Measurements from ENCODE around the gene NFIC.

GRCh38 chr19:3330047-3330446, 36.3 kb upstream of the NFIC start:
- no peak for TF ChIP-seq POLR2A (IDR thresholded peaks at IDR 0.05)
- TF ChIP-seq, protein P1, sequence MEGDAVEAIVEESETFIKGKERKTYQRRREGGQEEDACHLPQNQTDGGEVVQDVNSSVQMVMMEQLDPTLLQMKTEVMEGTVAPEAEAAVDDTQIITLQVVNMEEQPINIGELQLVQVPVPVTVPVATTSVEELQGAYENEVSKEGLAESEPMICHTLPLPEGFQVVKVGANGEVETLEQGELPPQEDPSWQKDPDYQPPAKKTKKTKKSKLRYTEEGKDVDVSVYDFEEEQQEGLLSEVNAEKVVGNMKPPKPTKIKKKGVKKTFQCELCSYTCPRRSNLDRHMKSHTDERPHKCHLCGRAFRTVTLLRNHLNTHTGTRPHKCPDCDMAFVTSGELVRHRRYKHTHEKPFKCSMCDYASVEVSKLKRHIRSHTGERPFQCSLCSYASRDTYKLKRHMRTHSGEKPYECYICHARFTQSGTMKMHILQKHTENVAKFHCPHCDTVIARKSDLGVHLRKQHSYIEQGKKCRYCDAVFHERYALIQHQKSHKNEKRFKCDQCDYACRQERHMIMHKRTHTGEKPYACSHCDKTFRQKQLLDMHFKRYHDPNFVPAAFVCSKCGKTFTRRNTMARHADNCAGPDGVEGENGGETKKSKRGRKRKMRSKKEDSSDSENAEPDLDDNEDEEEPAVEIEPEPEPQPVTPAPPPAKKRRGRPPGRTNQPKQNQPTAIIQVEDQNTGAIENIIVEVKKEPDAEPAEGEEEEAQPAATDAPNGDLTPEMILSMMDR (IDR thresholded peaks at IDR 0.05), result no peak
